HG03064 (cell line): ENCODE results near the gene LRRFIP1.
"Not testable (repeated sequence)": the region's sequence is repeated elsewhere in the genome, so short reads cannot be mapped to it uniquely, and the experiment has no call there.

Experiments
- ATAC-seq: cut with Tn5 transposase; IDR thresholded peaks from one replicate; pipeline ENCODE4 v1.9.1; 2021; ENCODE audit warnings: low read depth; ENCODE audit not compliant: unreplicated experiment

The LRRFIP1 gene

GRCh38 chr2:237596520-237597195 lies 30.7 kb upstream of the LRRFIP1 start:
- no peak for ATAC-seq

GRCh38 chr2:237597196-237598145 lies 29.9 kb upstream of the LRRFIP1 start:
- no peak for ATAC-seq

GRCh38 chr2:237598468-237599208 lies 28.7 kb upstream of the LRRFIP1 start:
- no peak for ATAC-seq

GRCh38 chr2:237599465-237600110 lies 27.8 kb upstream of the LRRFIP1 start:
- ATAC-seq: no peak

GRCh38 chr2:237600205-237600846 lies 27.1 kb upstream of the LRRFIP1 start:
- ATAC-seq: no peak

GRCh38 chr2:237601453-237602116 lies 25.8 kb upstream of the LRRFIP1 start:
- ATAC-seq: no peak

- no peak for ATAC-seq
These were observed 25.0 kb upstream of the LRRFIP1 start for GRCh38 chr2:237602409-237602808.

- ATAC-seq: no peak
These were observed 24.2 kb upstream of the LRRFIP1 start for GRCh38 chr2:237603049-237603717.

GRCh38 chr2:237603718-237604362 lies 23.5 kb upstream of the LRRFIP1 start:
- ATAC-seq: peak; percentile 55

- no peak for ATAC-seq
These were observed 23.0 kb upstream of the LRRFIP1 start for GRCh38 chr2:237604391-237604790.

- no peak for ATAC-seq
These were observed 22.4 kb upstream of the LRRFIP1 start for GRCh38 chr2:237604960-237605359.

- ATAC-seq: not testable (repeated sequence)
These were observed 20.9 kb upstream of the LRRFIP1 start for GRCh38 chr2:237606522-237606921.

- ATAC-seq: no peak
These were observed 14.6 kb upstream of the LRRFIP1 start for GRCh38 chr2:237612527-237613357.

GRCh38 chr2:237613679-237614078 lies 13.7 kb upstream of the LRRFIP1 start:
- no peak for ATAC-seq

- no peak for ATAC-seq
These were observed 13.2 kb upstream of the LRRFIP1 start for GRCh38 chr2:237614151-237614720.

- no peak for ATAC-seq
These were observed 11.6 kb upstream of the LRRFIP1 start for GRCh38 chr2:237615631-237616249.

GRCh38 chr2:237616373-237616733 lies 11.0 kb upstream of the LRRFIP1 start:
- ATAC-seq: no peak
